Nephron progenitor cell (in vitro differentiated cells): ENCODE data around the gene TMUB1.

Experiments
- DNase-seq: peaks from one replicate; pipeline ENCODE4 v3.0.0; 2021
- H3K27ac Mint-ChIP-seq: 2 replicates; pipeline ENCODE4 v1.8.0; 2021; ENCODE audit warnings: mild to moderate bottlenecking, moderate library complexity, mixed read lengths
- H3K27me3 Mint-ChIP-seq: 2 replicates; pipeline ENCODE4 v1.8.0; 2021; ENCODE audit warnings: mild to moderate bottlenecking, low read depth, mixed read lengths; ENCODE audit not compliant: poor library complexity
- H3K36me3 Mint-ChIP-seq: 2 replicates; pipeline ENCODE4 v1.8.0; 2021; ENCODE audit warnings: low read depth, mixed read lengths
- H3K4me1 Mint-ChIP-seq: 2 replicates; pipeline ENCODE4 v1.8.0; 2021; ENCODE audit warnings: mixed read lengths
- H3K4me3 Mint-ChIP-seq: 2 replicates; pipeline ENCODE4 v1.8.0; 2021; ENCODE audit warnings: mild to moderate bottlenecking, moderate library complexity, mixed read lengths
- H3K9me3 Mint-ChIP-seq: 2 replicates; pipeline ENCODE4 v1.8.0; 2021; ENCODE audit warnings: mild to moderate bottlenecking, moderate library complexity, mixed read lengths
- TF ChIP-seq, protein P1 (sequence below): fragments of 200-600 bp; sonication (generic); IDR thresholded peaks from 2 replicates; pipeline ENCODE4 v1.5.0; 2021; ENCODE audit warnings: antibody characterized with exemption

The TMUB1 gene

DNA sequence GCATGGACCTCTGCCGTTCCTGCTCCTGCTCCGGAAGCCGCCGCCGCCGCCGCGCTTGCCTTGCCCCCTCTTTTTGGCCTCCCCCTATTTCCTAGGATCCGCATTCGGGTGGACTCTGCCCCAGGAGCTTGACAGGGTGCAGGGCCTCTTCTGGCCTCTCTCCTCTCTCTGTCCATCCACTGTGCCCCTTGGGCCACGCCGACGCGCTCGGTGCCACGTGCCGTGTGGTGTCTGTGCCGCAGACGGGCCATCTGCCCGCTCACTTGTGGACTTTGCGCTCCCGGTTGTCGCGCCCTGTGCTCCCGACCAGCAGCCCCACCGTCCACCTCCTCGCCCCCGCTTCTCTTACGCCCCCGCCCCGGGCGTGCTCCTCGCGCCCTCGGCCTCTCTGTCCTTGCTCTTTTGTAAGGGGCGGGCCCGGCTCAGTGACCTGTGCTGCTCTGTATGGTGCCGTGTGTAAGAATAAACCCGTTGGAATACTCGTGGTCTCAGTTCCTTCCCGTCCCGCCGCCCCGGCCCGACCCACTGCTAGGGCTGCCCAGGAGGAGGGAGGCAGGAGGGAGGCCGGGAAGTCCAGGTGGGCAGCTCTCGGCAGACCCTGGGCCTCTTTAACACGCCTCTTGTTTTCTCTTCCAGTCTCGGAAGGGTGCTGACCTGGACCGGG, 40.0 kb upstream of the TMUB1 start:
- Mint-ChIP-seq H3K4me1 (peaks cover 36% of the 10 kb centered on the region), H3K27me3 (peaks cover 47% of the 10 kb centered on the region), H3K4me3 (no peak overlapping the region), H3K27ac (no peak overlapping the region), H3K36me3 (peaks cover 58% of the 10 kb centered on the region), H3K9me3 (no peaks in the 10 kb centered on the region)
- TF ChIP-seq, protein P1, sequence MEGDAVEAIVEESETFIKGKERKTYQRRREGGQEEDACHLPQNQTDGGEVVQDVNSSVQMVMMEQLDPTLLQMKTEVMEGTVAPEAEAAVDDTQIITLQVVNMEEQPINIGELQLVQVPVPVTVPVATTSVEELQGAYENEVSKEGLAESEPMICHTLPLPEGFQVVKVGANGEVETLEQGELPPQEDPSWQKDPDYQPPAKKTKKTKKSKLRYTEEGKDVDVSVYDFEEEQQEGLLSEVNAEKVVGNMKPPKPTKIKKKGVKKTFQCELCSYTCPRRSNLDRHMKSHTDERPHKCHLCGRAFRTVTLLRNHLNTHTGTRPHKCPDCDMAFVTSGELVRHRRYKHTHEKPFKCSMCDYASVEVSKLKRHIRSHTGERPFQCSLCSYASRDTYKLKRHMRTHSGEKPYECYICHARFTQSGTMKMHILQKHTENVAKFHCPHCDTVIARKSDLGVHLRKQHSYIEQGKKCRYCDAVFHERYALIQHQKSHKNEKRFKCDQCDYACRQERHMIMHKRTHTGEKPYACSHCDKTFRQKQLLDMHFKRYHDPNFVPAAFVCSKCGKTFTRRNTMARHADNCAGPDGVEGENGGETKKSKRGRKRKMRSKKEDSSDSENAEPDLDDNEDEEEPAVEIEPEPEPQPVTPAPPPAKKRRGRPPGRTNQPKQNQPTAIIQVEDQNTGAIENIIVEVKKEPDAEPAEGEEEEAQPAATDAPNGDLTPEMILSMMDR = no peak
- no peak for DNase-seq

DNA sequence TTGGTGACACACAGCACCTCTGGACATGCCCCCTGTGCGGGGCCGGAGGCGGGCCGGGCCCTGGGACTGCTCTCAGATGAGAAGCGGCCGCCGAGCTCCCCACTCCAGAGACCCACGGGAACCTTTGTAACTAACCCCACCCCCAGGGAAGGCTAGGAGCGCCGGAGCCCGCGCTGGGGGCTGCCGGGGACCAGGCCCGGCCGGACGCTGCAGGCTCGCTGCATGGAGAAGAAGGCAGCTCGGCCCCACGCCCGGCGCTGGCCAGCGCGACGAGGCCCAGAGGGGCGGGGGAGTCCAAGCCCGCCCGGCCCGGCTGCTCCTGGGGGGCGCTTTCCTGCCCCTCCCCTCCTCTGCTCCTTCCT, 39.5 kb upstream of the TMUB1 start:
- Mint-ChIP-seq H3K9me3 (no peaks in the 10 kb centered on the region), H3K4me3 (no peak overlapping the region), H3K27me3 (peaks cover 43% of the 10 kb centered on the region), H3K27ac (no peak overlapping the region), H3K4me1 (peaks cover 31% of the 10 kb centered on the region), H3K36me3 (peaks cover 53% of the 10 kb centered on the region)
- TF ChIP-seq, protein P1 = no peak
- DNase-seq = no peak

- TF ChIP-seq, protein P1 = no peak
- Mint-ChIP-seq H3K27ac (no peak overlapping the region), H3K36me3 (peaks cover 48% of the 10 kb centered on the region), H3K4me1 (peaks cover 26% of the 10 kb centered on the region), H3K4me3 (no peak overlapping the region), H3K9me3 (no peaks in the 10 kb centered on the region), H3K27me3 (peaks cover 42% of the 10 kb centered on the region)
- DNase-seq = peak; percentile 51
These were observed 39.0 kb upstream of the TMUB1 start for GRCh38 chr7:151122276-151122675.

- Mint-ChIP-seq H3K27ac (no peak overlapping the region), H3K36me3 (peaks cover 47% of the 10 kb centered on the region), H3K4me3 (no peak overlapping the region), H3K4me1 (peaks cover 24% of the 10 kb centered on the region), H3K27me3 (peaks cover 40% of the 10 kb centered on the region), H3K9me3 (no peaks in the 10 kb centered on the region)
- TF ChIP-seq, protein P1 = no peak
- no peak for DNase-seq
These were observed 38.3 kb upstream of the TMUB1 start for GRCh38 chr7:151121380-151122170.

DNA sequence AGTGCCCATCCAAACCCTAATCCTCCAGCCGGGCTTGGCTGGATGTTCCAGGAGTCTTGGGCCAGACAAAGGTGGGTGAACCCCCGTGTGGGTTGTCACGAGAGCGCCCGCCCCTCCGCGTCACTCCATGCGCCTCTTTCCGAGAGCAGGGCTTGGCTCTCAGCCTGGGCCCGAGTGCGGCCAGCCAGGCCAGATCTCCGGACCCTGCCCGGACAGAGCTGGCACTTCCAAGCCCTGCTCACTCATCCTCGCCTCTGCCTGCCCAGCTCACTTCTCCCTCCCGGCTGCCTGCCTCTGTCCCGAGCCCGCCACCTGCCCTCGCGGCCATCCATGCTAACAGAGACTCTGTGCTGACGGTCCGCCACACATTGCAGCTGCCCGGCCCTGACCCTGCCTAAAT, 37.6 kb upstream of the TMUB1 start:
- no peak for DNase-seq
- H3K27ac Mint-ChIP-seq = peak overlapping the region; percentile 45
- no peak overlapping the region for H3K4me3 Mint-ChIP-seq
- peaks cover 47% of the 10 kb centered on the region for H3K36me3 Mint-ChIP-seq
- H3K27me3 Mint-ChIP-seq = peaks cover 47% of the 10 kb centered on the region
- H3K9me3 Mint-ChIP-seq = no peaks in the 10 kb centered on the region
- TF ChIP-seq, protein P1 = no peak
- peaks cover 25% of the 10 kb centered on the region for H3K4me1 Mint-ChIP-seq
